GM12878 (cell line): ENCODE results near the gene AKAP12. TPM values are rescaled to one million over a fixed set of nuclear protein-coding genes. Genes with fewer than 3 reads are reported as not detected.

Source experiments
- ATAC-seq: fragments of 200-7000 bp; cut with Tn5 transposase; 3 replicates; pipeline ENCODE4 v1.9.1; 2020; ENCODE audit warnings: mild to moderate bottlenecking, moderate library complexity
- BruUV-seq: library from RNA; stranded (reverse); fragments of 400-500 nt; replicated peaks from 2 replicates; lab custom pipeline; 2021; lab: Mats Ljungman, UMichigan
- CTCF ChIA-PET: fragments of 300-600 bp; sonication (Branson Sonifier 250); formaldehyde crosslinking; extraction: SDS; loops from one replicate; lab custom pipeline; 2021; ENCODE audit warnings: inconsistent platforms; lab: Yijun Ruan, JAX
- POLR2A ChIA-PET: fragments of 350-600 bp; formaldehyde crosslinking; extraction: SDS; loops from one replicate; lab custom pipeline; 2021; ENCODE audit warnings: inconsistent platforms; lab: Charles Lee
- RAD21 ChIA-PET: fragments of 300-600 bp; sonication (Branson Sonifier 250); formaldehyde crosslinking; loops from one replicate; lab custom pipeline; 2023; ENCODE audit warnings: antibody characterized with exemption; ENCODE audit not compliant: unreplicated experiment; lab: Charles Lee
- SMC1A ChIA-PET: fragments of 300-600 bp; sonication (Branson Sonifier 250); formaldehyde crosslinking; loops from one replicate; lab custom pipeline; 2023; ENCODE audit not compliant: unreplicated experiment, uncharacterized antibody; lab: Charles Lee
- DNase-seq: peaks from one replicate; pipeline ENCODE4 v3.0.0-alpha.2; 2011; ENCODE audit warnings: low read depth, low spot score
- FAIRE-seq: peaks from 3 replicates; lab custom pipeline; 2011; peaks lifted over from hg19 to GRCh38; lab: Jason Lieb, UNC
- H2AFZ ChIP-seq: 2 replicates; pipeline ENCODE4 v1.6.0; 2011; ENCODE audit warnings: low read depth, low read length, control low read depth; ENCODE audit not compliant: control insufficient read depth
- H3K27ac ChIP-seq: 2 replicates; pipeline ENCODE4 v1.5.1; 2011; ENCODE audit warnings: control low read depth; ENCODE audit not compliant: control insufficient read depth, insufficient read depth
- H3K27me3 ChIP-seq, 2 experiments: replicated peaks in 1 of 2; 2 replicates each; pipeline versions ENCODE4 v1.6.0 to v1.6.1; 2011; ENCODE audit warnings: low read length in 1 of 2; ENCODE audit not compliant: control insufficient read depth in 2 of 2, insufficient read depth in 2 of 2
- H3K36me3 ChIP-seq, 2 experiments: 2 replicates each; pipeline ENCODE4 v1.5.1; 2011; ENCODE audit warnings: low read length in 1 of 2; ENCODE audit not compliant: control insufficient read depth in 2 of 2, insufficient read depth in 2 of 2
- H3K4me1 ChIP-seq: 2 replicates; pipeline ENCODE4 v1.6.1; 2011; ENCODE audit warnings: mild to moderate bottlenecking, low read length, moderate library complexity, mixed read lengths; ENCODE audit not compliant: control insufficient read depth, insufficient read depth
- H3K4me2 ChIP-seq: 2 replicates; pipeline ENCODE4 v1.6.0; 2011; ENCODE audit warnings: control low read depth; ENCODE audit not compliant: control insufficient read depth, insufficient read depth
- H3K4me3 ChIP-seq: fragments of 200-600 bp; sonication (generic); 2 replicates; pipeline ENCODE4 v1.5.1; 2016
- H3K79me2 ChIP-seq: 2 replicates; pipeline ENCODE4 v1.6.0; 2011; ENCODE audit warnings: low read length; ENCODE audit not compliant: control insufficient read depth, insufficient read depth
- H3K9ac ChIP-seq: 2 replicates; pipeline ENCODE4 v1.8.0; 2011; ENCODE audit warnings: low read length, control low read depth, mixed read lengths; ENCODE audit not compliant: control insufficient read depth, insufficient read depth
- H3K9me3 ChIP-seq: replicated peaks from 3 replicates; pipeline ENCODE4 v1.5.1; 2011; ENCODE audit warnings: mild to moderate bottlenecking, low read length; ENCODE audit not compliant: control insufficient read depth, insufficient read depth
- H4K20me1 ChIP-seq: 2 replicates; pipeline ENCODE4 v1.6.0; 2011; ENCODE audit not compliant: control insufficient read depth, insufficient read depth
- CTCF ChIP-seq, 3 experiments: IDR thresholded peaks in 2 of 3; conservative IDR thresholded peaks in 1 of 3; 2 replicates each; pipeline ENCODE4 v1.5.1; 2011; ENCODE audit warnings: low read depth in 3 of 3, low read length in 3 of 3, mild to moderate bottlenecking in 3 of 3, control low read depth in 2 of 3, moderate library complexity in 2 of 3, inconsistent platforms in 1 of 3, mixed read lengths in 1 of 3; ENCODE audit not compliant: control insufficient read depth in 2 of 3, insufficient read depth in 1 of 3; ENCODE audit errors: extremely low read depth in 1 of 3
- KLF5 ChIP-seq: fragments of 450-650 bp; IDR thresholded peaks from 2 replicates; pipeline ENCODE4 v1.6.1; 2014; ENCODE audit warnings: mild to moderate bottlenecking; ENCODE audit not compliant: partially characterized antibody
- RAD21 ChIP-seq: IDR thresholded peaks from 2 replicates; pipeline ENCODE4 v1.6.1; 2011; ENCODE audit warnings: mild to moderate bottlenecking, low read depth, low read length, moderate library complexity; ENCODE audit not compliant: insufficient read depth
- WGBS: methylation state at CpG from one replicate; pipeline ENCODE4 v1.1.6; 2016; ENCODE audit warnings: low lambda C conversion rate; ENCODE audit not compliant: insufficient replicate concordance, insufficient coverage; ENCODE audit errors: missing lambda C conversion rate; 5-methylcytosine and 5-hydroxymethylcytosine counted together
- in situ Hi-C: fragments of 300-500 bp; cut with MboI; formaldehyde crosslinking; loops from 9 replicates; pipeline ENCODE4 v1.14.3; 2018; ENCODE audit warnings: mixed read lengths
- intact Hi-C: fragments of 100-400 bp; cut with micrococcal nuclease; formaldehyde crosslinking; loops from one replicate; pipeline ENCODE4 v1.14.2; 2022; ENCODE audit not compliant: unreplicated experiment
- polyA plus RNA-seq, 11 experiments: library from polyadenylated mRNA; depleted of rRNA in 4 of 11; unstranded in 6 of 11; stranded (reverse) in 5 of 11; fragments of >200 nt; fragmentation: Nextera tagmentation in 4 of 11; fragmentation: Illumina TruSeq in 1 of 11; extraction: Ambion mirVana in 4 of 11; extraction: Trizol in 1 of 11; gene quantifications; 1 replicate in 1 of 11; 2 replicates in 10 of 11; pipeline versions ENCODE4 v1.2.1 to v1.2.3, GENCODE V29; 2011 to 2016; ENCODE audit warnings: inconsistent platforms in 2 of 11, missing spikeins in 2 of 11, low read depth in 1 of 11
- total RNA-seq, 4 experiments: library from RNA; depleted of rRNA in 3 of 4; stranded (reverse); fragments of >200 nt in 3 of 4; fragmentation: Illumina TruSeq in 1 of 4; extraction: Trizol in 1 of 4; gene quantifications; 2 replicates each; pipeline versions ENCODE4 v1.2.1 to v1.2.3, GENCODE V29; 2013 to 2021

AKAP12 gene
- total and polyA plus RNA-seq, 10 of the 15 experiments (the other 5 are each of a cell fraction or from before 2014, with no cell fraction given), result under 0.01 to 0.72 (median 0.06) TPM; not detected in 4

GRCh38 chr6:151380848-151381205 is 141.1 kb downstream of the AKAP12 start:
- peak overlapping the region; percentile 42 for H2AFZ ChIP-seq
- RAD21 ChIA-PET, result interaction anchor here (0.5 kb wide), 1 partner anchor 38 kb away, joined by 3 read pairs; no protein-coding TSS in a partner anchor

More at GRCh38 chr6:151380848-151381205, 141.1 kb downstream of the AKAP12 start:
- no peaks in the 10 kb centered on the region for H4K20me1 ChIP-seq
- H3K27ac ChIP-seq, result peak overlapping the region; percentile 84
- no peak for DNase-seq
- ChIA-PET SMC1A (interaction anchor here (1.5 kb wide), 1 partner anchor 9 kb away, joined by 6 read pairs; no protein-coding TSS in a partner anchor), POLR2A (interaction anchor here (0.9 kb wide), 1 partner anchor 8 kb away, joined by 3 read pairs; no protein-coding TSS in a partner anchor), CTCF (interaction anchor here (1.1 to 1.5 kb wide), 4 partner anchors 9 to 71 kb away, joined by 3 read pairs; partner anchors contain the start of gene RMND1)
- ATAC-seq, result no peak
- FAIRE-seq, result no peak
- BruUV-seq, result no TSS peak
- in situ Hi-C loops, result no loop called here
- intact Hi-C loops, result no loop called here
- H3K9ac ChIP-seq, result peak overlapping the region; percentile 73
- peaks cover 79% of the 10 kb centered on the region for H3K79me2 ChIP-seq
- no peak for TF ChIP-seq KLF5
- 0 out of 6 replicates have a peak, but pooled peaks of 1 of the 3 experiments have one; percentile 11 for TF ChIP-seq CTCF (IDR thresholded peaks at IDR 0.05 in 2 of 3, conservative IDR thresholded peaks at IDR 0.05 in 1 of 3; ENCODE audit: control insufficient read depth in 2 of 3, extremely low read depth in 1 of 3, insufficient read depth in 1 of 3, low read depth in 3 of 3, low read length in 3 of 3)
- 0 out of 2 replicates have a peak, but pooled peaks have one; percentile 9 for TF ChIP-seq RAD21
- no peaks in the 10 kb centered on the region; a peak in 1 of 4 replicates for H3K36me3 ChIP-seq
- peak overlapping the region; percentile 69; the same call in 1 of the 2 replicates for H3K4me3 ChIP-seq
- no peaks in the 10 kb centered on the region for H3K9me3 ChIP-seq
- WGBS, result 100% methylated on average over 1 of the region's 1 CpG
- H3K4me1 ChIP-seq, result peaks cover 23% of the 10 kb centered on the region
- H3K4me2 ChIP-seq, result peak overlapping the region; percentile 67
- no peaks in the 10 kb centered on the region for H3K27me3 ChIP-seq
